MM.1S (cell line): ENCODE measurements around the gene MSS51.

Source experiments
- DNase-seq: peaks from one replicate; pipeline ENCODE4 v3.0.0-alpha.2; 2015
- H2AFZ ChIP-seq: fragments of 300-600 bp; sonication (generic); 2 replicates; pipeline ENCODE4 v1.6.0; 2016; ENCODE audit warnings: antibody characterized with exemption, low read length
- H3F3A ChIP-seq: fragments of 300-600 bp; sonication (generic); 2 replicates; pipeline ENCODE4 v1.6.1; 2016; ENCODE audit warnings: mild to moderate bottlenecking, antibody characterized with exemption, low read length, moderate library complexity, mixed read lengths; ENCODE audit not compliant: insufficient read depth
- H3K27ac ChIP-seq: fragments of 300-600 bp; sonication (generic); 2 replicates; pipeline ENCODE4 v1.5.1; 2016; ENCODE audit warnings: mild to moderate bottlenecking, low read length
- H3K27me3 ChIP-seq: fragments of 300-600 bp; sonication (generic); replicated peaks from 2 replicates; pipeline ENCODE4 v1.6.0; 2016; ENCODE audit warnings: low read length; ENCODE audit not compliant: insufficient read depth
- H3K36me3 ChIP-seq: fragments of 300-600 bp; sonication (generic); replicated peaks from 2 replicates; pipeline ENCODE4 v1.6.1; 2016; ENCODE audit warnings: mild to moderate bottlenecking, low read length, mixed read lengths; ENCODE audit not compliant: insufficient read depth
- H3K4me1 ChIP-seq: fragments of 300-600 bp; sonication (generic); 2 replicates; pipeline ENCODE4 v1.6.1; 2016; ENCODE audit warnings: low read length, mixed read lengths
- H3K4me2 ChIP-seq: fragments of 300-600 bp; sonication (generic); 2 replicates; pipeline ENCODE4 v1.6.0; 2016; ENCODE audit warnings: low read depth, low read length
- H3K4me3 ChIP-seq: fragments of 300-600 bp; sonication (generic); 2 replicates; pipeline ENCODE4 v1.5.1; 2016; ENCODE audit warnings: low read length, mixed read lengths
- H3K79me2 ChIP-seq: fragments of 300-600 bp; sonication (generic); 2 replicates; pipeline ENCODE4 v1.6.1; 2016; ENCODE audit warnings: mixed run types, low read length, mixed read lengths
- H3K9ac ChIP-seq: fragments of 300-600 bp; sonication (generic); 2 replicates; pipeline ENCODE4 v1.6.1; 2016; ENCODE audit warnings: low read length, mixed read lengths
- H3K9me2 ChIP-seq: fragments of 300-600 bp; sonication (generic); replicated peaks from 2 replicates; pipeline ENCODE4 v1.6.1; 2016; ENCODE audit warnings: mild to moderate bottlenecking, low read length, mixed read lengths; ENCODE audit not compliant: insufficient read depth
- H3K9me3 ChIP-seq: fragments of 300-600 bp; sonication (generic); replicated peaks from 2 replicates; pipeline ENCODE4 v1.6.1; 2016; ENCODE audit warnings: mild to moderate bottlenecking, low read length, mixed read lengths; ENCODE audit not compliant: insufficient read depth
- H4K20me1 ChIP-seq: fragments of 300-600 bp; sonication (generic); 2 replicates; pipeline ENCODE4 v1.6.1; 2016; ENCODE audit warnings: mild to moderate bottlenecking, low read length, moderate library complexity, mixed read lengths; ENCODE audit not compliant: insufficient read depth
- EZH2 ChIP-seq: fragments of 300-600 bp; sonication (generic); optimal IDR thresholded peaks from 2 replicates; pipeline ENCODE3; 2017; ENCODE audit warnings: low read depth, mild to moderate bottlenecking, antibody characterized with exemption, low read length, mixed read lengths
- EZH2phosphoT487 ChIP-seq: fragments of 300-600 bp; sonication (generic); IDR thresholded peaks from 2 replicates; pipeline ENCODE4 v1.6.1; 2018; ENCODE audit warnings: antibody characterized with exemption, low read length
- TF ChIP-seq, protein P1 (sequence below): fragments of 300-600 bp; sonication (generic); IDR thresholded peaks from 2 replicates; pipeline ENCODE4 v1.5.1; 2016; ENCODE audit warnings: antibody characterized with exemption, low read length, mixed read lengths

Gene MSS51

DNA sequence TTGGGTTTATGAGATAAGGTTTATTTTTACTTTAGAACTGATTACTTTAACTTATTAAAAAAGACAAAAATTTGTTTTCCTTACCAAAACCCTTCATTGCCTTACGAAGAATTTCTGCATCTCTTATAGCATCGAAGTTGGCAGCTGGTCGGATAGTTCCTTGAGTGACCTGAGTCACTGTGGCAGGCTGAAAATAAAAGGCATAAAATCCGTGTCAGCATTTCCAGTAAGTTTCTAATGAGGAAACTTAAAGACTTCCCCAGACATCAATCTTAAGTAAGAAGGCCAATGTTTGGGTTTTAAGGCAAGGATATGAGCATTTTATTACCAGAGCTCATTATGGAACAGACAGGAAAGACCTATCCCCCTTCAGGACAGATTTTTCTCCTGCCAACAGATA lies 45.1 kb downstream of the MSS51 start:
- H3F3A ChIP-seq = no peaks in the 10 kb centered on the region
- H3K27ac ChIP-seq = no peak overlapping the region
- H3K4me2 ChIP-seq = no peak overlapping the region
- no peaks in the 10 kb centered on the region for H3K9me3 ChIP-seq
- H3K36me3 ChIP-seq = peaks cover 18% of the 10 kb centered on the region; the same call in 1 of the 2 replicates
- no peaks in the 10 kb centered on the region for H3K4me1 ChIP-seq
- no peak for DNase-seq
- no peaks in the 10 kb centered on the region for H3K27me3 ChIP-seq
- no peak for TF ChIP-seq EZH2
- no peak for TF ChIP-seq EZH2phosphoT487
- TF ChIP-seq, protein P1, sequence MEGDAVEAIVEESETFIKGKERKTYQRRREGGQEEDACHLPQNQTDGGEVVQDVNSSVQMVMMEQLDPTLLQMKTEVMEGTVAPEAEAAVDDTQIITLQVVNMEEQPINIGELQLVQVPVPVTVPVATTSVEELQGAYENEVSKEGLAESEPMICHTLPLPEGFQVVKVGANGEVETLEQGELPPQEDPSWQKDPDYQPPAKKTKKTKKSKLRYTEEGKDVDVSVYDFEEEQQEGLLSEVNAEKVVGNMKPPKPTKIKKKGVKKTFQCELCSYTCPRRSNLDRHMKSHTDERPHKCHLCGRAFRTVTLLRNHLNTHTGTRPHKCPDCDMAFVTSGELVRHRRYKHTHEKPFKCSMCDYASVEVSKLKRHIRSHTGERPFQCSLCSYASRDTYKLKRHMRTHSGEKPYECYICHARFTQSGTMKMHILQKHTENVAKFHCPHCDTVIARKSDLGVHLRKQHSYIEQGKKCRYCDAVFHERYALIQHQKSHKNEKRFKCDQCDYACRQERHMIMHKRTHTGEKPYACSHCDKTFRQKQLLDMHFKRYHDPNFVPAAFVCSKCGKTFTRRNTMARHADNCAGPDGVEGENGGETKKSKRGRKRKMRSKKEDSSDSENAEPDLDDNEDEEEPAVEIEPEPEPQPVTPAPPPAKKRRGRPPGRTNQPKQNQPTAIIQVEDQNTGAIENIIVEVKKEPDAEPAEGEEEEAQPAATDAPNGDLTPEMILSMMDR = no peak
- H2AFZ ChIP-seq = no peak overlapping the region
- no peak overlapping the region for H3K4me3 ChIP-seq
- no peak overlapping the region for H3K9ac ChIP-seq
- no peaks in the 10 kb centered on the region; the same call in 1 of the 2 replicates for H4K20me1 ChIP-seq
- H3K9me2 ChIP-seq = no peaks in the 10 kb centered on the region
- H3K79me2 ChIP-seq = peaks cover 11% of the 10 kb centered on the region; the same call in 1 of the 2 replicates

DNA sequence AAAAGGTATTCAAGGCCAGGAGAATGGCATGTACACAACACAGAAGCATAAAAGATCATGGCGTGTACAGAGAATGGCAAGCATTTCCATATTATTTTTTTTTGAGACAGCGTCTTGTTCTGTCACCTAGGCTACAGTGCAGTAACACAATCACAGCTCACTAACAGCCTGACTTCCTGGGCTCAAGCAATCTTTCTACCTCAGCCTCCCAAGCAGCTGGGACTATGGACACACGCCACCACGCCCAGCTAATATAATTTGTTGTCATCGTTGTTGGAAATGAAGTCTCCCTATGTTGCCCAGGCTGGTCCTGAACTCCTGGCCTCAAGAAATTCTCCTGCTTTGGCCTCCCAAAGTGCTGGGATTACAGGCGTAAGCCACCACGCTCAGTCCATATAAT lies 46.8 kb downstream of the MSS51 start:
- no peak overlapping the region for H3K4me2 ChIP-seq
- H3F3A ChIP-seq = no peaks in the 10 kb centered on the region
- no peak for DNase-seq
- no peak overlapping the region for H3K4me3 ChIP-seq
- peaks cover 10% of the 10 kb centered on the region; the same call in 1 of the 2 replicates for H3K79me2 ChIP-seq
- H3K9me3 ChIP-seq = no peaks in the 10 kb centered on the region
- H3K9me2 ChIP-seq = no peaks in the 10 kb centered on the region
- peaks cover 24% of the 10 kb centered on the region for H3K36me3 ChIP-seq
- H3K9ac ChIP-seq = no peak overlapping the region
- no peak overlapping the region for H2AFZ ChIP-seq
- H3K27ac ChIP-seq = no peak overlapping the region
- no peaks in the 10 kb centered on the region; the same call in 1 of the 2 replicates for H4K20me1 ChIP-seq
- H3K4me1 ChIP-seq = no peaks in the 10 kb centered on the region
- TF ChIP-seq, protein P1 = no peak
- no peak for TF ChIP-seq EZH2phosphoT487
- TF ChIP-seq EZH2 = no peak
- H3K27me3 ChIP-seq = no peaks in the 10 kb centered on the region

DNA sequence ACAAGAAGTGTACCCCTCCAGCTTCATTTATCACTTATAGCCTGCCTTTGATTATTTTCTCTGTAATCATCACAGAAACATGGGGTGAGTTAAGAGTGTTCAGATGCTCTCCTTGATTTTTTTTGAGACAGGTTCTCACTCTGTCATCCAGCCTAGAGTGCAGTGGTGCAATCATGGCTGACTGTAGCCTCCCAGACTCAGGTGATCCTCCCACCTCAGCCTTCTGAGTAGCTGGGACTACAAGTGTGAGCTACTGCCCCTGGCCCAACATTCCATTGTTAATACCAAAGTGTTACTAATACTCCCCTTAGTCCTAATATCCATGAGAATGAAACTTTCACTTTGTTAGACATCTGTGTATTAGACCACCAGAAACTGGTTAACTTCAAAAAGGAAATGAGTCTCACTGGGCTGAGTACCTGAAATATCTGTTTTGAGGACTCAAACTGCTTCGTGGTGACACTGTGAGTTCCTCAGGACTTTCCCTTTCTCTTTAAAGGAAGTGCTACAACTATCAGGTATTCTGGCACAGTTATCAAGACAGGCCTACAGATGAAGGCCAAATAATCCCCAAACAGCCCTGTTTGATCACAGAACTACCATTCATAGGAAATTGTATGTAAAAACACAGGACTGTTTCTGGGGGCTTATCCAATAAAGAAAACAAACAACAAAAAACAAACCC lies 54.2 kb downstream of the MSS51 start:
- no peak overlapping the region for H3K4me2 ChIP-seq
- TF ChIP-seq EZH2phosphoT487 (no peak), EZH2 (no peak)
- TF ChIP-seq, protein P1 = no peak
- no peak overlapping the region for H3K4me3 ChIP-seq
- peaks cover 15% of the 10 kb centered on the region for H3K36me3 ChIP-seq
- H3K27me3 ChIP-seq = no peaks in the 10 kb centered on the region
- peak; percentile 29 for DNase-seq
- H3K4me1 ChIP-seq = no peaks in the 10 kb centered on the region
- no peak overlapping the region for H2AFZ ChIP-seq
- no peak overlapping the region for H3K9ac ChIP-seq
- no peak overlapping the region for H3K27ac ChIP-seq
- peaks cover 5% of the 10 kb centered on the region for H4K20me1 ChIP-seq
- no peaks in the 10 kb centered on the region for H3K9me3 ChIP-seq
- H3K79me2 ChIP-seq = no peaks in the 10 kb centered on the region
- H3F3A ChIP-seq = no peaks in the 10 kb centered on the region
- H3K9me2 ChIP-seq = no peaks in the 10 kb centered on the region
